ENCODE measurements around the gene KDM2A.
"Not testable (repeated sequence)": the region's sequence is repeated elsewhere in the genome, so short reads cannot be mapped to it uniquely, and the experiment has no call there.

The KDM2A gene

GRCh38 chr11:67238894-67239782 lies 120.1 kb downstream of the KDM2A start:
- DNase-seq (ENCODE audit: low read depth), result no peak

GRCh38 chr11:67239783-67240575 lies 120.9 kb downstream of the KDM2A start:
- peak; percentile 93 for DNase-seq (ENCODE audit: low read depth)

- DNase-seq (ENCODE audit: low read depth), result peak; percentile 59
These were observed 121.7 kb downstream of the KDM2A start for GRCh38 chr11:67240576-67241389.

- no peak for DNase-seq (ENCODE audit: low read depth)
These were observed 123.5 kb downstream of the KDM2A start for GRCh38 chr11:67242548-67242947.

DNA sequence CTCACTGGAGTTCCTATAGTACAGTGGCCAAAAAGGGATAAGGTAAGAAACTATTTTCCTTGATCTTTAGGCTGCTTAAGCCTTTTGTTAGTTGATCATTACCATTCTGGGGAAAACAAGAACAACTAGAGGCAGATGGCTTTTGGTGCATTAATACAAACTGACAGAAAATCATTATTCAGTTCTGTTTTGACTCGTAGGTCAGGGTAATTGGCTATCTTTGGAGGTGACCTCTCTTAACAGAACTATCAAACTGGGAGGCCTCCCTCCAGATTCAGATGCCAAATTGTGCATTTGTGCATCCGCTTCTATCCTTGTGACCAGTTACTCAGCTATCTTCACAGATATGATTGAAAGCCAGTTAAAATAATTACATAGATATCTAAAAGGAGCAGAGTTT lies 124.0 kb downstream of the KDM2A start:
- no peak for DNase-seq (ENCODE audit: low read depth)

GRCh38 chr11:67245046-67245445 lies 126.0 kb downstream of the KDM2A start:
- no peak for DNase-seq (ENCODE audit: low read depth)

DNA sequence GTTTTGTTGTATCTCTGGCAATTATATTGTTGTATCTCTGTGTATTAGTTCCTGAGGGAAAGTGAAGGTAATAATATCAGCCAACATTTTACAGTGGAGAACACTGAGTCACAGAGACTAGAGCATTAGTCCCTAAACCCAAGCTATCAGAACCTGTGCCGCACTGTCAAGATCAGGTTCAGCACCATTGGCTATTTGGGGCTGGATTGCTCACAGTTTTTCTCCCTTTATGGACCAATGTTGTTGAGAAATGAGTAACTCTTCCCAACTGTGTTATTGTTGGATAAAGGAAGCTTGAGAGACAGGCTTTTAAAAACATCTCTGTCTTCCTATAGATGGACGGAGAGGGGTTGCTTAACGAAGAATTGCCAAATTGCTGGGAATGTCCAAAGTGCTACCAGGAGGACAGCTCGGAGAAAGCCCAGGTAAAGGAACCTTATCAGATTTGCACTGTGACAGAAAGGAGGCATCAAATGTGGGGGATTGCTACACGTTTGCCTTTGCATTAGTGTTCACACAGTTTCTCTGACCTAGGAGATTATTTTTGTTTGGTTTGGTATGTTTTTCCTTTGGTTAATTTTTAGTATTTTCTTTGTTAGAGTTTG lies 129.0 kb downstream of the KDM2A start:
- DNase-seq (ENCODE audit: low read depth), result no peak

- DNase-seq (ENCODE audit: low read depth), result no peak
These were observed 129.6 kb downstream of the KDM2A start for GRCh38 chr11:67248653-67249052.

DNA sequence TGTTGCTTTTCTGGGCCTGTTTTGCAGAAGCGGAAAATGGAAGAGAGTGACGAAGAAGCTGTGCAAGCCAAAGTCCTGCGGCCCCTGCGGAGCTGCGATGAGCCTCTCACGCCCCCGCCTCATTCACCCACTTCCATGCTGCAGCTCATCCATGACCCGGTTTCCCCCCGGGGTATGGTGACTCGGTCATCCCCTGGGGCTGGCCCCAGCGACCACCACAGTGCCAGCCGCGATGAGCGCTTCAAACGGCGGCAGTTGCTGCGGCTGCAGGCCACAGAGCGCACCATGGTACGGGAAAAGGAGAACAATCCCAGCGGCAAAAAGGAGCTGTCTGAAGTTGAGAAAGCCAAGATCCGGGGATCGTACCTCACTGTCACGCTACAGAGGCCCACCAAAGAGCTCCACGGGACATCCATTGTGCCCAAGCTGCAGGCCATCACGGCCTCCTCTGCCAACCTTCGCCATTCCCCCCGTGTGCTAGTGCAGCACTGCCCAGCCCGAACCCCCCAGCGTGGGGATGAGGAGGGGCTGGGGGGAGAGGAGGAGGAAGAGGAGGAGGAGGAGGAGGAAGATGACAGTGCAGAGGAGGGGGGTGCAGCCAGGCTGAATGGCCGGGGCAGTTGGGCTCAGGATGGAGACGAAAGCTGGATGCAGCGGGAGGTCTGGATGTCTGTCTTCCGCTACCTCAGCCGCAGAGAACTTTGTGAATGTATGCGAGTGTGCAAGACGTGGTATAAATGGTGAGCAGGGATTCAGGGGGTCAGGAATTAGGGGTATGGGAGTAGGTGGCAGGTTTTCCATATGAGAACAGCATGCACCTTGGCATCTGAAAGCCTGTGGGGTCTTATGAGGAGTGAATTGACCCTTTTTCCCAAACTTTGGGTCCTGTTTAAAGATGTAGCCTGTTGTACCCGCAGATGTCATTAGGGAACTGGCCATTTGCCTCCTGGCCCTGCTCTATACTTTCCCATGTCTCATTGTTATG lies 131.3 kb downstream of the KDM2A start:
- DNase-seq (ENCODE audit: low read depth), result no peak

- DNase-seq (ENCODE audit: low read depth), result no peak
These were observed 132.8 kb downstream of the KDM2A start for GRCh38 chr11:67251841-67252240.

DNA sequence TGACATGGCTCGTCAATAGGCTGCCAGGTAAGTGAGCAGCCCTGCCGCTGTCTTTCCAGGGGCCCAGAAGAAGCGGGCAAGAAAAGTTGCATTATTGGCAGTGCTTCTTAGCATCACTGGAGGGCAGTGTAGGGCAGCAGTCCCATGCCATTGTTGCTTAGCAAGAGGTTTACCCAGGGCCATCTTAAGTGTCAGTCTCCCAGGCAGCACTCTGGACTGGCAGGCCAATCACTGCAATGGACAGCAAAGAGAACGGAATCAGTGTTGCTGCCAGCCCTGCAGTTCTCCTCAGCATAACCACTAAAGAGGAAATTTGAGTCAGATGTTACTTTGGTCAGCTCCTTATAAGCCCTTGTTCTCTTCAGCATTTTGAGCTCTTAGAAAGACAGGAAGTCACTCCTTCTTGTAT lies 133.8 kb downstream of the KDM2A start:
- no peak for DNase-seq (ENCODE audit: low read depth)

DNA sequence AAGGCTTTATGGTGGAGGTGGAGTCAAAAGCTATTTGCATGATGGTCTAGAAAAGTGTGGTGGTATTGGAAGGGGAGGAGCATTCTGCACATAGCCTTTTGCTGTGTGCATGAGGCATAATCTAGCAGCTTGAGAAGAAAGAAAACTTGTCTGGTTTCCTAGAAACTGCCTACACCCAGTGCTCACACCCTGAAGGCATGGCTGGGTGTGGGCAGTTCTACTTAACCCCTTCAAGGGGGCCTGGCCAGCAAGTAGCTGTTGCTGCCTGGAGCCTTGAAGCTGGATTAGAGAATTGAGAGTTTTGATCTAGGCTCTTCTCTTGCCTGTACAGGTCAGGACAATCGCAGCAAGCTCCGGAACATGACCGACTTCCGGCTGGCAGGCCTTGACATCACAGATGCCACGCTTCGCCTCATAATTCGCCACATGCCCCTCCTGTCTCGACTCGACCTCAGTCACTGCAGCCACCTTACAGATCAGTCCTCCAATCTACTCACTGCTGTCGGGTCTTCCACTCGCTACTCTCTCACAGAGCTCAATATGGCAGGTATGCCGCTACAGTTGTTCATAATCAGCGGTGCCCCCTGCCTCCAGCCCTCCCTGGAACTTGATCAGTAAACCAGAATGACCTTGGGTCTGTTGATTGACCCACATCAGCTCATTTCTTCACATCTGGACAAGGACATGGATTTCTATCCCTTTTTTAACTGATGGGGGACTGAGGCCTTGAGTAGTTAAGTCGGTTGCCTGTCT lies 135.0 kb downstream of the KDM2A start:
- no peak for DNase-seq (ENCODE audit: low read depth)

GRCh38 chr11:67254798-67255197 lies 135.7 kb downstream of the KDM2A start:
- DNase-seq (ENCODE audit: low read depth), result no peak

DNA sequence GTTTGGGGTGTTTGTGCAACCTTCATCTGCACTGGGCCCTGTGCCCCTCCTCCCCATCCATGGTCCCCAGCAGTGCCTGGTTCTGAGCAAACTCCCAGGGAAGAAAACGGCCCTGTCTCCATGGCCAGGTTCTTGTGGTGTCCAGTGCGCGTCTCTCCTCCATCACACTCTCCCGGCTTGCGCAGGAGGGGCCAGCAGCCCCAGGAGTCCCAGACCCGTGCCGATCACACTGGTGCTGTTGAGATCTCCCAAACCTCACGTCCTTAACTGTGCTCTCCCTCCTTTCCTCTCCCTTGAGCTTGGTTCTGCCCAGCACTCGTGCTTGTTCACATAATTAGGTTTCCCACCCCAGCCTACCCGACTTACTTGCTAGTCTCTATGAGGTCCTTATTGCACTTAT lies 136.3 kb downstream of the KDM2A start:
- no peak for DNase-seq (ENCODE audit: low read depth)

DNA sequence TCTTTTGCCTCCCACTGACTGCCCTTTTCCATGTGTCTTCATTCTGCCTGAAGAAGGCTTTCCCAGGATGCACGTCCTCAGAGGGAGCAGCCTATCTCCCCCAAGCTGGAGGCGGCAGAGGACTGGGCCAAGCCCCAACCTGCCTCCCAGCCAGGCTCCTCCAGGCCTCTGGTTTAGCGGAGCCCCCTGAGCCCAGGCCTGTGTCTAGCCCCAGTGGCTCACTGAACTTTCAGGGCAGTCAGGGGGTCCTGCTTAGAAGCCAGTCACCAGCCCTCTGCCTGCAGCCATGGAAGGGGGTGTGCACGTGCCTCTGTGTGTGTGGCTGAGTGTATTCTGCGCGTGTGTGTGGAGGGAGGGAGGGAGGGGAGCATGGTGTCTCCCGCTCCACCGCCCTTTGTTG lies 136.8 kb downstream of the KDM2A start:
- no peak for DNase-seq (ENCODE audit: low read depth)

DNA sequence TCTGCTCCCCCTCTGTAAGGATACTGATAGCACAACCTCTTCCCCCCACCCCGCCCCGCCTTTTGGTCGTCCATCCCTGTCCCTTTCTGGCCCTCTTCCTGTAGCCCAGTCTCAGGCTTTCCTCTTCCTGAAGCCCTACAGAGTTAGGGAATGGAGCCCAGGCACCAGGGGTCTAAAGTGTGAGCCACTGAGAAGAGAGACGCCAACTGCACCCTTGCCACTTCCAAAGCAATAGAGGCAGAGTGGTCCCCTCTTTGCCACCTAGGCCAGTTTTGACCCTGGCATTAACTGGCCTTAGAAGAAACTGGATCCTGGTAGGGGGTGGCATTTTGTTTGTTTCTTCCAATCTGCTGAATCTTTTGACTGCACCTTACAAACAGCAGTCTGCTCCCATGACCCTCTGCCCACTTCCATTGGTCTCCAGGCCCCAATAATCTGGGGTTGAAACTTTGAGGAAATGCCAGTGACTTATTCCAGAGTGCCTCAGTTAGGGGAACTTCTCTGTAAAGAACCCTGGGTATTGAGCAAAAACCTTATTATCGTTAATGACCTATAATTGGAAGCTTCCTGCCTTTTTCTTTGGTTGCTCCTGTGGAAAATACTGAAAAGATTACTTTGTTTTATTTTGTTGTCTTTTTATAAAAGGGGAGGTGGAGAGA lies 137.5 kb downstream of the KDM2A start:
- DNase-seq (ENCODE audit: low read depth), result no peak

GRCh38 chr11:67260406-67260805 lies 141.3 kb downstream of the KDM2A start:
- DNase-seq (ENCODE audit: low read depth), result no peak

GRCh38 chr11:67260885-67261639 lies 142.0 kb downstream of the KDM2A start:
- DNase-seq (ENCODE audit: low read depth), result not testable (repeated sequence)

DNA sequence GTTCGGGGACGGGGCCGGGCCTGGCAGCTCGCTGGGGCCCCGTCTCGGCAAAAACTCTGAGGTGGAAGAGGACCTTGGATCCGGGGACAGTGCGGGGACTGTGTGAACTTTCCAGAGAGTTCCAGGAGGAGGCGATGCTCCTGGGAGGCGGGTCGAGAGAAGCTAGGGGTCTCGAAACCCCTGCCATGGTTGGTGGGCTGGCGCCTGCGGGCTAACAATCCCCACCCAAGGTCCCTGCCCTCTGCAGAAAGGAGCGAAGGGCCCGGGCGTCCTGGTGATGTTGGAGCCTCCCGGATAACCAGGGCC lies 142.5 kb downstream of the KDM2A start:
- DNase-seq (ENCODE audit: low read depth), result no peak
